Esophagus muscularis mucosa (tissue), 4 donors: Measurements from ENCODE around the gene ORM2. TPM values are rescaled to one million over a fixed set of nuclear protein-coding genes. Genes with fewer than 3 reads are reported as not detected.

Experiments used
- DNase-seq: peaks from one replicate; pipeline ENCODE4 v3.0.0-alpha.2; 2017; ENCODE audit errors: extremely low spot score
- H3K27ac ChIP-seq, 4 donors: fragments of 200-600 bp; sonication (generic); replicated peaks in 1 of 4; 1 replicate in 3 of 4; 2 replicates in 1 of 4; pipeline ENCODE4 v1.5.1; 2016 to 2019; ENCODE audit warnings: mild to moderate bottlenecking in 1 of 4
- H3K27me3 ChIP-seq, 4 donors: fragments of 200-600 bp; sonication (generic); one replicate each; pipeline versions ENCODE4 v1.5.1 to v1.6.0; 2016 to 2019
- H3K36me3 ChIP-seq, 4 donors: fragments of 200-600 bp; sonication (generic); one replicate each; pipeline ENCODE4 v1.5.1; 2016 to 2019
- H3K4me1 ChIP-seq, 4 donors: fragments of 200-600 bp; sonication (generic); one replicate each; pipeline ENCODE4 v1.5.1; 2016 to 2019
- H3K4me3 ChIP-seq, 4 donors: fragments of 200-600 bp; sonication (generic); 1 replicate in 2 of 4; 2 replicates in 2 of 4; pipeline ENCODE4 v1.5.1; 2016 to 2019; ENCODE audit warnings: mild to moderate bottlenecking in 4 of 4, moderate library complexity in 1 of 4
- H3K9me3 ChIP-seq, 4 donors: fragments of 200-600 bp; sonication (generic); 1 replicate in 3 of 4; 2 replicates in 1 of 4; pipeline ENCODE4 v1.5.1; 2016 to 2019
- CTCF ChIP-seq, 3 experiments: fragments of 200-600 bp in 2 of 3; fragments of 450-650 bp in 1 of 3; sonication (generic) in 2 of 3; IDR thresholded peaks; one replicate each; pipeline ENCODE4 v1.5.1; 2017 to 2019; ENCODE audit warnings: antibody characterized with exemption in 3 of 3, mild to moderate bottlenecking in 2 of 3, moderate library complexity in 1 of 3
- EP300 ChIP-seq: sonication (generic); formaldehyde crosslinking; IDR thresholded peaks from one replicate; pipeline ENCODE4 v1.6.1; 2017; ENCODE audit warnings: antibody characterized with exemption
- POLR2A ChIP-seq: fragments of 450-650 bp; IDR thresholded peaks from one replicate; pipeline ENCODE4 v1.6.1; 2017; ENCODE audit warnings: antibody characterized with exemption, moderate library complexity, mild to moderate bottlenecking, low read depth
- POLR2AphosphoS5 ChIP-seq, 2 donors: sonication (generic); formaldehyde crosslinking; IDR thresholded peaks; one replicate each; pipeline ENCODE4 v1.6.1; 2017; ENCODE audit warnings: antibody characterized with exemption in 2 of 2
- WGBS: methylation state at CpG from one replicate; pipeline ENCODE4 v1.1.5; 2018; 5-methylcytosine and 5-hydroxymethylcytosine counted together
- intact Hi-C: fragments of 100-400 bp; cut with DNase I; formaldehyde crosslinking; loops from one replicate; pipeline ENCODE4 v1.15.1; 2023
- total RNA-seq, 4 donors: library from RNA; depleted of rRNA; stranded (reverse); fragments of >200 nt; gene quantifications; one replicate each; pipeline versions ENCODE4 v1.1.0 to v1.2.1, GENCODE V29; 2016

ORM2 gene
- total RNA-seq, 4 donors from 2014 or later = not detected

DNA sequence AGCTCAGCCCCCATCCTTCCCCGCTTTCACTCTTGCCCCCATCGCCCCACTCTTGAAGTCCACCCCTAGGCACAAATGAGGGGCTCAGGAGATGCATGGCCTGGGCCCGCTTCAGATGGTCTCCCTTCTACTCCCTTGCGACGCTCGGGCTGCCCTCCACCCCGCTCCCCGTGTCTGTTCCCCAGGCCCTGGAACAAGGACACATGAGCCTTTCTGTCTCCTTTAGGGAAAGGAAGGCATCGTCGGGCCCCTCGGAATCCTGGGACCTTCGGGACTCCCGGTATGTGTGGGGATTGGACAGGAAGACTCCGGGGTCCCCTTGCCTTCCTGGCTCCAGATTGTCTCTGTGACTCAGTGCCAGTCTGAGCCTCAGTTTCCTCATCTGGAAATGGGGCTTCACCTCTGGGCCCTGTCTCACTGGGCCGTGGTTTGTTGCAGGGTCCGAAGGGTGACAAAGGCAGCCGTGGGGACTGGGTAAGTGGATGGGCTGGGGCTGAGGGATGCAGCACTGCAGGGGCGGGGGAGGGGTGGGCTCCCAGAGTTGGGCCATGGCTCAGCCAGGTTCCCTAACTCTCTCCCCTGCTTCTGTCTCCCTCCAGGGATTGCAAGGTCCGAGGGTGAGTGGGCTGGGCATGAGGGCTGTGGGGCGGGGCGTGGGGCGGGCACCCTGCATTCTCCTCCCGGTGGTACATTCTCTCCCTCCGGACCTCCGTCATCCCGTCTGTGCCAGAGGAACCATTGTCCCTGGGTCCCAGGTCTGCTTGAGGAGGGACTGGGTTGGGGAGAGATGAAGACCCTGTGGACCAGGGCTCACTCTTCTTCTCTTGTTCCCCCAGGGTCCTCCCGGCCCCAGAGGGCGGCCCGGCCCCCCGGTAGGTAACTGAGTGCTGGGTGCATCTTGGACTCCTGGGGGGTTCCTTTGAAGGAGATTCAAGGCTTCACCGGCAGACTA is 28.5 kb upstream of the ORM2 start:
- TF ChIP-seq POLR2AphosphoS5 (IDR thresholded peaks at IDR 0.05) (no peak), EP300 (no peak)
- WGBS = 95% methylated on average over 29 of the region's 31 CpGs
- Histone ChIP-seq H3K27me3 (no peaks in the 10 kb centered on the region), H3K27ac (no peak overlapping the region), H3K9me3 (peaks cover 0 to 4% (median 0%) of the 10 kb centered on the region in 4 donors), H3K4me1 (peaks cover 0 to 8% (median 7%) of the 10 kb centered on the region in 4 donors), H3K4me3 (no peak overlapping the region), H3K36me3 (peaks cover 0 to 7% (median 2%) of the 10 kb centered on the region in 4 donors)
- intact Hi-C loops = no loop called here
- DNase-seq = no peak

DNA sequence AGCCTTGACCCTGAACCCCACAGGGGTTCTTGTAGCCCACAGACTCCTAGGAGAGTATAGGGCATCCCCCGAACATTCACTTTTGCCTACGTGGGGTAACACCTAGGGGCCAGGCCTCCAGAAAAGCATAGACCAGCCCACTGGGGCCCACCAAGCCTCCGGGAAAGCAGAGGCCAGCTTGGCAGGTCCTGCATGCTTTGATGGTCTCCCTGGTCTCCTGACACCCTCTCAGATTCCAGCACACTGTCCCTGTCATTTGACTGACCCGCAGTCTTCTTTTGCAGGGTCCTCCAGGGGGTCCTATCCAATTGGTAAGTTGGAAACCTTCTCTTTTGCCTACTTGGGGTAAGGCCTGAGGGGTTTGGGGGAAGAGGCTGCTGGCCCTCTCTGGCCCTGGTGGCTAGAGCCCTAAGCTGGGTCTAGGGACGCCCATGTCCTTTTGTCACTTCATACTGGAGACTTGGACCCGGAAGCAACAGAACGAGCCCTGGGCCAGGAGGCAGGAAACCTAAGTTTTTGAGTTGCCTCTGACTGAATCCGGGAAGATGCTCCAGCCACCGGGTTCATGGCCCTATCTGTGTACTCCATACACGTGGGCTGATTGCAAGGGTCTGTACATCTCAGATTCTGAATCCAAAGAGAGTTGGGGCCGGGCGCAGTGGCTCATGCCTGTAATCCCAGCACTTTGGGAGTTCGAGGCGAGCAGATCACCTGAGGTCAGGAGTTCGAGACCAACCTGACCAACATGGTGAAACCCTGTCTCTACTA is 27.7 kb upstream of the ORM2 start:
- Histone ChIP-seq H3K27me3 (no peaks in the 10 kb centered on the region), H3K36me3 (peaks cover 0 to 7% (median under 1%) of the 10 kb centered on the region in 4 donors), H3K9me3 (no peaks in the 10 kb centered on the region), H3K27ac (no peak overlapping the region), H3K4me1 (peaks cover 0 to 8% (median 7%) of the 10 kb centered on the region in 4 donors), H3K4me3 (no peak overlapping the region)
- intact Hi-C loops = no loop called here
- DNase-seq = no peak
- WGBS = 0% methylated on average over 1 of the region's 15 CpGs
- TF ChIP-seq CTCF (IDR thresholded peaks at IDR 0.05) = no peak
- no peak for TF ChIP-seq POLR2AphosphoS5 (IDR thresholded peaks at IDR 0.05)
- TF ChIP-seq EP300 = no peak
- TF ChIP-seq POLR2A = no peak

DNA sequence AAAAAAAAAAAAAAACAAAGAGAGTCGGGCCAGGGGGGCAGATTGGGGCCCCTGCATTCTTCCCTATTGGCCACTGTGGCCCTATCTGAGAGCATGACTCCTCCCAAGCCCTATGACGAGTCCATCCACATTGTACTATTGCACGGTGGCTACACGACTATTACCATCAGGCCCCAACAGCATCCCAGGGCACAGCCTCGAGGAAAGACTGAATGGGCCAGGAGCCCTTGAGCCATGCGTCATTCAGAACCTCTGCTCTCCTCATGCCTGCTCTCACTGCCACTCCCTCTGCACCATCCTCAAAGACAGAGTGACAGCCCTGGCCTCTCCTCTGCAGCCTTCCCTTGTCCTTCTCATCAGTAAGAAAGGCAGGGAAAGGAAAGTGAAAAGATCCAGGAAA is 26.9 kb upstream of the ORM2 start:
- peaks cover 0 to 8% (median 3%) of the 10 kb centered on the region in 4 donors for H3K36me3 ChIP-seq
- no peaks in the 10 kb centered on the region for H3K9me3 ChIP-seq
- no peak overlapping the region for H3K4me3 ChIP-seq
- no peaks in the 10 kb centered on the region for H3K27me3 ChIP-seq
- peaks cover 0 to 8% (median 7%) of the 10 kb centered on the region in 4 donors for H3K4me1 ChIP-seq
- no peak overlapping the region for H3K27ac ChIP-seq
- DNase-seq = no peak
- TF ChIP-seq POLR2A (no peak), POLR2AphosphoS5 (IDR thresholded peaks at IDR 0.05) (no peak), EP300 (no peak), CTCF (IDR thresholded peaks at IDR 0.05) (no peak)
- WGBS = 75% methylated on average over 6 of the region's 6 CpGs
- intact Hi-C loops = no loop called here

DNA sequence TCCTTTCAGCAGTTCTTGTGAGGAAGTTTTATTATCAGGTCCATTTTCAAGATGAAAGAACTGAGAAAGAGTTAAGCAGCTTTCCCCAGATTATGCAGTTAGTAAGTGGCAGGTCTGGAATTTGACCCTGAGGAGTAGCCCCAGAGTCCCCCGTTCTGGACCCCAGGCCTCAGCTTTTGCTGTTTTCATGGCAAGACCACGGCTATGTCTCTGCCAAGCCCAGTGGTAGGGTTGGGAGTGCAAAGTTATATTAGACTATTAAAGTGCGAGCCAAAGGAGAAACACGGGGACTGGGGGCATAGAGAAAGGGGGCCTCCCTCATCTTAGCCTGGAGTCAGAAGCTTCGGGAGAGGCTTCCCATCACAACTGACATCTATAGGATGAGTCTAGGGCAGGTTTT is 26.1 kb upstream of the ORM2 start:
- no peak overlapping the region for H3K4me3 ChIP-seq
- TF ChIP-seq EP300 (no peak), POLR2AphosphoS5 (IDR thresholded peaks at IDR 0.05) (no peak), POLR2A (no peak), CTCF (IDR thresholded peaks at IDR 0.05) (no peak)
- intact Hi-C loops = no loop called here
- DNase-seq = peak; percentile 68
- peaks cover 0 to 14% (median 3%) of the 10 kb centered on the region in 4 donors for H3K36me3 ChIP-seq
- peaks cover 0 to 8% (median 7%) of the 10 kb centered on the region in 4 donors for H3K4me1 ChIP-seq
- H3K27me3 ChIP-seq = no peaks in the 10 kb centered on the region
- no peaks in the 10 kb centered on the region for H3K9me3 ChIP-seq
- H3K27ac ChIP-seq = no peak overlapping the region
- WGBS = 93% methylated on average over 5 of the region's 5 CpGs

- peaks cover 0 to 14% (median 3%) of the 10 kb centered on the region in 4 donors for H3K36me3 ChIP-seq
- WGBS = 95% methylated on average over 4 of the region's 4 CpGs
- no peaks in the 10 kb centered on the region for H3K27me3 ChIP-seq
- DNase-seq = peak; percentile 60
- peaks cover 0 to 8% (median 7%) of the 10 kb centered on the region in 4 donors for H3K4me1 ChIP-seq
- H3K9me3 ChIP-seq = no peaks in the 10 kb centered on the region
- TF ChIP-seq CTCF (IDR thresholded peaks at IDR 0.05) (no peak), EP300 (no peak), POLR2A (no peak), POLR2AphosphoS5 (IDR thresholded peaks at IDR 0.05) (no peak)
- H3K27ac ChIP-seq = no peak overlapping the region
- intact Hi-C loops = no loop called here
- no peak overlapping the region for H3K4me3 ChIP-seq
Measured at GRCh38 chr9:114303977-114304376, 25.7 kb upstream of the ORM2 start.
